GM12801 (cell line): Measurements from ENCODE around the gene NRG3.

Experiments
- TF ChIP-seq, protein P1 (sequence below): IDR thresholded peaks from one replicate; pipeline ENCODE4 v1.5.1; 2011; ENCODE audit warnings: control low read depth; ENCODE audit not compliant: insufficient read length; ENCODE audit errors: extremely low read depth

NRG3 gene

GRCh38 chr10:82934947-82935346 is 1060.0 kb downstream of the NRG3 start:
- TF ChIP-seq, protein P1, sequence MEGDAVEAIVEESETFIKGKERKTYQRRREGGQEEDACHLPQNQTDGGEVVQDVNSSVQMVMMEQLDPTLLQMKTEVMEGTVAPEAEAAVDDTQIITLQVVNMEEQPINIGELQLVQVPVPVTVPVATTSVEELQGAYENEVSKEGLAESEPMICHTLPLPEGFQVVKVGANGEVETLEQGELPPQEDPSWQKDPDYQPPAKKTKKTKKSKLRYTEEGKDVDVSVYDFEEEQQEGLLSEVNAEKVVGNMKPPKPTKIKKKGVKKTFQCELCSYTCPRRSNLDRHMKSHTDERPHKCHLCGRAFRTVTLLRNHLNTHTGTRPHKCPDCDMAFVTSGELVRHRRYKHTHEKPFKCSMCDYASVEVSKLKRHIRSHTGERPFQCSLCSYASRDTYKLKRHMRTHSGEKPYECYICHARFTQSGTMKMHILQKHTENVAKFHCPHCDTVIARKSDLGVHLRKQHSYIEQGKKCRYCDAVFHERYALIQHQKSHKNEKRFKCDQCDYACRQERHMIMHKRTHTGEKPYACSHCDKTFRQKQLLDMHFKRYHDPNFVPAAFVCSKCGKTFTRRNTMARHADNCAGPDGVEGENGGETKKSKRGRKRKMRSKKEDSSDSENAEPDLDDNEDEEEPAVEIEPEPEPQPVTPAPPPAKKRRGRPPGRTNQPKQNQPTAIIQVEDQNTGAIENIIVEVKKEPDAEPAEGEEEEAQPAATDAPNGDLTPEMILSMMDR: no peak

DNA sequence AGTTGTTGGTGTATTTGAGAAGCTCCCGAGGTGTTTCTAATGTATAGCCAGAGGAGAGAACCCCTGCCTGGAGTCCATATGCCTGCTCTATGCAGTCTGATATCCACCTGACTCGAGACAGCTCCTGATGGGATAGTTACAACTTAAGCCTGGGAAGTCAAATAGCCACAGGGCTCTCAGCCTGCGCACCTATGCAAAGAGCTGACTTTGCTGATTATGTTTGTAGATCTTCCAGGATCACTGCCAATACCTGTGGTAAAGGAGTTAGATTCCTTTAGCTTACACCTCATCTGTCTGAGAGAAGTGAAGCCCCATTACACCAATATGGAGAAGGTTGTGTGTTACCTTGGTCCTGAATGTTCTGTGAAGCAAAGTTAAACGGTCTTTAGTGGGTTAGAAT is 1063.3 kb downstream of the NRG3 start:
- TF ChIP-seq, protein P1: no peak

DNA sequence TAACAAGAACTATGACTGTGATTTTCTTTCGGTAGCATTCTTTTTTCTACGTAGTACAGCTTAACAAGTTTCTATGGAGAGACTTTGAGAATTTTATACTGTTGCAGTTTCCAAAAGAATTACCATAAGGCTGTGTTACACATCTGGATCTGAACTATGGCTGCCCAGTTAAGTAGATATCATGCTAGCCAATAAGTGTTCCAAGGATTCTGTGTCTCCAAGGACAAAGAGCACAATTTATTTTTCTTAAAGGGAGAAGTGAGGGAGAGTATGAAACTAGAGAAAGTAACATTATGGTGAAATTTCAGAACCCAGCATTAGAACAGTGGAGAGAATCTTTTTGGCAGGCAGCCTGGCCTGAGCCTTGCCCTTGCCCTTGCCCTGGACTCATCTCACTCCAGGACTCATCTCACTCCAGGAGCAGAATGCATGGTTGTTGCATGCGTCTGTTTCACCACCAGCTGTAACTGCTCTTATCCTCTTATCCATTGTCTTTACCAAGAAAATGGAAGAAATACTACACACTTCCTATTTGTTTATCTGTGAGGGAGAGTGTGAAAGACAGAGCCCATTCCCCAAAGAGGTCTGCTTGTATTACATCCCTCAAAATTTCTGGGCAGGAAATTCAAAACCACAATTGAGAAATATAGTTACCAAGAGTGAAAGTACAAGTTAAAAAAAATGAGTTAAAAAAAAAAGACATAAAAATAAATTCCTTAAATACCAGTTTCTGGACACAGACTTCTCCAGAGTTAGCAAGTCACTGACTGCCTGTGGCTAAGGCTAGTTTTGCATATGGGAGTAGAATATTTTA is 1067.5 kb downstream of the NRG3 start:
- TF ChIP-seq, protein P1: no peak

- TF ChIP-seq, protein P1: no peak
Measured at GRCh38 chr10:82943142-82943541, 1068.1 kb downstream of the NRG3 start.

- TF ChIP-seq, protein P1: no peak
Measured at GRCh38 chr10:82949816-82950575, 1075.0 kb downstream of the NRG3 start.

- TF ChIP-seq, protein P1: no peak
Measured at GRCh38 chr10:82953331-82953730, 1078.3 kb downstream of the NRG3 start.

GRCh38 chr10:82953909-82954308 is 1078.9 kb downstream of the NRG3 start:
- TF ChIP-seq, protein P1: no peak
